Uterus (tissue), 4 donors: ENCODE data around the gene GABPA. TPM values are rescaled to one million over a fixed set of nuclear protein-coding genes. Genes with fewer than 3 reads are reported as not detected.
A peak's percentile ranks its signal among the peaks of the same experiment; 100 is the strongest.

ENCODE experiments used
- DNase-seq, 2 donors: peaks; one replicate each; pipeline ENCODE4 v3.0.0-alpha.2; 2019 to 2020
- H3K27ac ChIP-seq, 2 donors: fragments of 200-600 bp; sonication (generic); 1 replicate in 1 of 2; 2 replicates in 1 of 2; pipeline ENCODE4 v1.5.1; 2016 to 2018
- H3K27me3 ChIP-seq, 2 donors: fragments of 200-600 bp; sonication (generic); one replicate each; pipeline ENCODE4 v1.5.1; 2018 to 2019; ENCODE audit warnings: control low read depth in 1 of 2
- H3K36me3 ChIP-seq, 2 donors: fragments of 200-600 bp; sonication (generic); one replicate each; pipeline ENCODE4 v1.5.1; 2019; ENCODE audit warnings: control low read depth in 1 of 2
- H3K4me1 ChIP-seq, 2 donors: fragments of 200-600 bp; sonication (generic); one replicate each; pipeline ENCODE4 v1.5.1; 2018 to 2019; ENCODE audit warnings: control low read depth in 1 of 2
- H3K4me3 ChIP-seq, 2 donors: fragments of 200-600 bp; sonication (generic); 1 replicate in 1 of 2; 2 replicates in 1 of 2; pipeline ENCODE4 v1.5.1; 2018 to 2019; ENCODE audit warnings: mild to moderate bottlenecking in 1 of 2
- H3K9me3 ChIP-seq, 2 donors: fragments of 200-600 bp; sonication (generic); one replicate each; pipeline ENCODE4 v1.5.1; 2019; ENCODE audit warnings: control low read depth in 1 of 2
- CTCF ChIP-seq, 4 experiments: fragments of 200-600 bp in 2 of 4; fragments of 450-650 bp in 2 of 4; sonication (generic) in 2 of 4; IDR thresholded peaks; one replicate each; pipeline ENCODE4 v1.5.1; 2016 to 2019; ENCODE audit warnings: antibody characterized with exemption in 4 of 4, mild to moderate bottlenecking in 2 of 4, moderate library complexity in 1 of 4
- POLR2A ChIP-seq, 2 donors: fragments of 450-650 bp; IDR thresholded peaks; one replicate each; pipeline ENCODE4 v1.6.1; 2016; ENCODE audit warnings: antibody characterized with exemption in 2 of 2, mild to moderate bottlenecking in 1 of 2, moderate library complexity in 1 of 2
- intact Hi-C: fragments of 100-400 bp; cut with DNase I; formaldehyde crosslinking; loops from one replicate; pipeline ENCODE4 v1.15.1; 2023; ENCODE audit warnings: low total_unique reads
- total RNA-seq, 4 donors: library from RNA; depleted of rRNA in 3 of 4; stranded (reverse); fragments of >200 nt in 3 of 4; gene quantifications; one replicate each; pipeline versions ENCODE4 v1.1.0 to v1.2.4, GENCODE V29; 2014 to 2023
- donor health status: DM: yes; HTN: yes; CAD: no.

Gene GABPA
- total RNA-seq, 4 donors from 2014 or later = 8.2 to 94.4 (median 44.6) TPM

GRCh38 chr21:25735646-25736597, 1.1 kb downstream of the GABPA start:
- intact Hi-C loops = no loop called here
- no peaks in the 10 kb centered on the region for H3K27me3 ChIP-seq
- TF ChIP-seq POLR2A (IDR thresholded peaks at IDR 0.05) (no peak), CTCF (IDR thresholded peaks at IDR 0.05) (no peak)

GRCh38 chr21:25737421-25737820, 2.6 kb downstream of the GABPA start:
- intact Hi-C loops = no loop called here
- no peak overlapping the region for H3K27ac ChIP-seq

More at GRCh38 chr21:25735646-25736597, 1.1 kb downstream of the GABPA start:
- H3K4me3 ChIP-seq = peak overlapping the region; percentile 73 to 97
- no peaks in the 10 kb centered on the region for H3K36me3 ChIP-seq
- DNase-seq = peak; percentile 81 to 86
- H3K4me1 ChIP-seq = no peaks in the 10 kb centered on the region
- H3K27ac ChIP-seq = peak overlapping the region; percentile 93 to 97
- no peaks in the 10 kb centered on the region for H3K9me3 ChIP-seq

GRCh38 chr21:25742900-25743299, 8.1 kb downstream of the GABPA start:
- H3K9me3 ChIP-seq = no peaks in the 10 kb centered on the region
- intact Hi-C loops = no loop called here
- DNase-seq = no peak
- H3K27me3 ChIP-seq = no peaks in the 10 kb centered on the region
- no peak overlapping the region for H3K4me3 ChIP-seq
- no peaks in the 10 kb centered on the region for H3K4me1 ChIP-seq
- H3K36me3 ChIP-seq = no peaks in the 10 kb centered on the region
- TF ChIP-seq POLR2A (IDR thresholded peaks at IDR 0.05) (no peak), CTCF (IDR thresholded peaks at IDR 0.05) (no peak)
- no peak overlapping the region for H3K27ac ChIP-seq

More at GRCh38 chr21:25737421-25737820, 2.6 kb downstream of the GABPA start:
- H3K4me3 ChIP-seq = no peak overlapping the region
- H3K4me1 ChIP-seq = no peaks in the 10 kb centered on the region
- H3K27me3 ChIP-seq = no peaks in the 10 kb centered on the region
- H3K36me3 ChIP-seq = no peaks in the 10 kb centered on the region
- DNase-seq = no peak
- H3K9me3 ChIP-seq = no peaks in the 10 kb centered on the region
- TF ChIP-seq POLR2A (IDR thresholded peaks at IDR 0.05) (no peak), CTCF (IDR thresholded peaks at IDR 0.05) (no peak)

- H3K27me3 ChIP-seq = no peaks in the 10 kb centered on the region
- intact Hi-C loops = no loop called here
- H3K36me3 ChIP-seq = no peaks in the 10 kb centered on the region
- no peak overlapping the region for H3K4me3 ChIP-seq
- TF ChIP-seq POLR2A (IDR thresholded peaks at IDR 0.05) (no peak), CTCF (IDR thresholded peaks at IDR 0.05) (no peak)
- H3K27ac ChIP-seq = no peak overlapping the region
- no peak for DNase-seq
- H3K9me3 ChIP-seq = no peaks in the 10 kb centered on the region
- H3K4me1 ChIP-seq = no peaks in the 10 kb centered on the region
Measured at GRCh38 chr21:25744854-25745253, 10.1 kb downstream of the GABPA start.

GRCh38 chr21:25750085-25750484, 15.3 kb downstream of the GABPA start:
- intact Hi-C loops = no loop called here
- DNase-seq = no peak
- TF ChIP-seq CTCF (IDR thresholded peaks at IDR 0.05) = no peak
- H3K36me3 ChIP-seq = no peaks in the 10 kb centered on the region
- no peak overlapping the region for H3K27ac ChIP-seq
- no peaks in the 10 kb centered on the region for H3K4me1 ChIP-seq
- no peak overlapping the region for H3K4me3 ChIP-seq
- no peaks in the 10 kb centered on the region for H3K27me3 ChIP-seq
- H3K9me3 ChIP-seq = no peaks in the 10 kb centered on the region
